Measurements from ENCODE around the gene COX6A1.
A peak's percentile ranks its signal among the peaks of the same experiment; 100 is the strongest.

Gene COX6A1

GRCh38 chr12:120437735-120438494, at the start of gene COX6A1:
Gene COX6A1 (plus strand): TSS chr12:120438113. CDS start chr12:120438127, 14 bp downstream.
- Mint-ChIP-seq H3K4me3 (peak within 1 kb of the TSS; percentile 97), H3K9me3 (no peaks in the 10 kb centered on the region), H3K36me3 (ENCODE audit: low read depth) (peaks cover 17% of the 10 kb centered on the region), H3K4me1 (ENCODE audit: low read depth) (peaks cover 16% of the 10 kb centered on the region), H3K27ac (peak within 1 kb of the TSS; percentile 93), H3K27me3 (ENCODE audit: low read depth) (no peaks in the 10 kb centered on the region)

- peaks cover 2% of the 10 kb centered on the region for H3K4me1 Mint-ChIP-seq (ENCODE audit: low read depth)
- no peaks in the 10 kb centered on the region for H3K36me3 Mint-ChIP-seq (ENCODE audit: low read depth)
- H3K4me3 Mint-ChIP-seq, result no peak overlapping the region
- H3K27ac Mint-ChIP-seq, result no peak overlapping the region
- H3K27me3 Mint-ChIP-seq (ENCODE audit: low read depth), result peaks cover 45% of the 10 kb centered on the region
- no peaks in the 10 kb centered on the region for H3K9me3 Mint-ChIP-seq
Measured at GRCh38 chr12:120388691-120389481, 49.0 kb upstream of the COX6A1 start.

GRCh38 chr12:120390540-120391120, 47.3 kb upstream of the COX6A1 start:
- H3K36me3 Mint-ChIP-seq (ENCODE audit: low read depth), result no peaks in the 10 kb centered on the region
- peaks cover 50% of the 10 kb centered on the region for H3K27me3 Mint-ChIP-seq (ENCODE audit: low read depth)
- peaks cover 2% of the 10 kb centered on the region for H3K4me1 Mint-ChIP-seq (ENCODE audit: low read depth)
- no peak overlapping the region for H3K4me3 Mint-ChIP-seq
- no peaks in the 10 kb centered on the region for H3K9me3 Mint-ChIP-seq
- no peak overlapping the region for H3K27ac Mint-ChIP-seq

- no peaks in the 10 kb centered on the region for H3K36me3 Mint-ChIP-seq (ENCODE audit: low read depth)
- H3K27me3 Mint-ChIP-seq (ENCODE audit: low read depth), result peaks cover 29% of the 10 kb centered on the region
- H3K9me3 Mint-ChIP-seq, result no peaks in the 10 kb centered on the region
- H3K4me3 Mint-ChIP-seq, result no peak overlapping the region
- no peak overlapping the region for H3K27ac Mint-ChIP-seq
- no peaks in the 10 kb centered on the region for H3K4me1 Mint-ChIP-seq (ENCODE audit: low read depth)
Measured at GRCh38 chr12:120394483-120395367, 43.2 kb upstream of the COX6A1 start.

GRCh38 chr12:120397824-120398540, 39.9 kb upstream of the COX6A1 start:
- Mint-ChIP-seq H3K9me3 (no peaks in the 10 kb centered on the region), H3K4me1 (ENCODE audit: low read depth) (no peaks in the 10 kb centered on the region), H3K36me3 (ENCODE audit: low read depth) (no peaks in the 10 kb centered on the region), H3K4me3 (no peak overlapping the region), H3K27ac (no peak overlapping the region), H3K27me3 (ENCODE audit: low read depth) (peaks cover 16% of the 10 kb centered on the region)

GRCh38 chr12:120399531-120399930, 38.4 kb upstream of the COX6A1 start:
- Mint-ChIP-seq H3K4me3 (no peak overlapping the region), H3K27me3 (ENCODE audit: low read depth) (peaks cover 19% of the 10 kb centered on the region), H3K4me1 (ENCODE audit: low read depth) (no peaks in the 10 kb centered on the region), H3K9me3 (no peaks in the 10 kb centered on the region), H3K36me3 (ENCODE audit: low read depth) (no peaks in the 10 kb centered on the region), H3K27ac (no peak overlapping the region)

GRCh38 chr12:120402217-120402616, 35.7 kb upstream of the COX6A1 start:
- no peaks in the 10 kb centered on the region for H3K4me1 Mint-ChIP-seq (ENCODE audit: low read depth)
- H3K27me3 Mint-ChIP-seq (ENCODE audit: low read depth), result peaks cover 7% of the 10 kb centered on the region
- no peaks in the 10 kb centered on the region for H3K36me3 Mint-ChIP-seq (ENCODE audit: low read depth)
- no peaks in the 10 kb centered on the region for H3K9me3 Mint-ChIP-seq
- H3K4me3 Mint-ChIP-seq, result no peak overlapping the region
- H3K27ac Mint-ChIP-seq, result no peak overlapping the region

GRCh38 chr12:120403869-120404268, 34.0 kb upstream of the COX6A1 start:
- Mint-ChIP-seq H3K36me3 (ENCODE audit: low read depth) (no peaks in the 10 kb centered on the region), H3K4me1 (ENCODE audit: low read depth) (no peaks in the 10 kb centered on the region), H3K27me3 (ENCODE audit: low read depth) (peaks cover 3% of the 10 kb centered on the region), H3K9me3 (no peaks in the 10 kb centered on the region), H3K4me3 (no peak overlapping the region), H3K27ac (no peak overlapping the region)

GRCh38 chr12:120404271-120404670, 33.6 kb upstream of the COX6A1 start:
- no peaks in the 10 kb centered on the region for H3K9me3 Mint-ChIP-seq
- H3K4me1 Mint-ChIP-seq (ENCODE audit: low read depth), result no peaks in the 10 kb centered on the region
- H3K27me3 Mint-ChIP-seq (ENCODE audit: low read depth), result peaks cover 3% of the 10 kb centered on the region
- no peak overlapping the region for H3K27ac Mint-ChIP-seq
- H3K36me3 Mint-ChIP-seq (ENCODE audit: low read depth), result no peaks in the 10 kb centered on the region
- H3K4me3 Mint-ChIP-seq, result no peak overlapping the region

GRCh38 chr12:120406069-120406468, 31.8 kb upstream of the COX6A1 start:
- H3K27ac Mint-ChIP-seq, result no peak overlapping the region
- H3K27me3 Mint-ChIP-seq (ENCODE audit: low read depth), result peaks cover 3% of the 10 kb centered on the region
- H3K9me3 Mint-ChIP-seq, result no peaks in the 10 kb centered on the region
- no peaks in the 10 kb centered on the region for H3K36me3 Mint-ChIP-seq (ENCODE audit: low read depth)
- H3K4me1 Mint-ChIP-seq (ENCODE audit: low read depth), result no peaks in the 10 kb centered on the region
- H3K4me3 Mint-ChIP-seq, result no peak overlapping the region

GRCh38 chr12:120406553-120406952, 31.4 kb upstream of the COX6A1 start:
- Mint-ChIP-seq H3K9me3 (no peaks in the 10 kb centered on the region), H3K36me3 (ENCODE audit: low read depth) (no peaks in the 10 kb centered on the region), H3K4me3 (no peak overlapping the region), H3K27ac (no peak overlapping the region), H3K27me3 (ENCODE audit: low read depth) (peaks cover 3% of the 10 kb centered on the region), H3K4me1 (ENCODE audit: low read depth) (no peaks in the 10 kb centered on the region)

GRCh38 chr12:120408771-120409170, 29.1 kb upstream of the COX6A1 start:
- no peak overlapping the region for H3K4me3 Mint-ChIP-seq
- no peaks in the 10 kb centered on the region for H3K9me3 Mint-ChIP-seq
- H3K4me1 Mint-ChIP-seq (ENCODE audit: low read depth), result no peaks in the 10 kb centered on the region
- H3K27me3 Mint-ChIP-seq (ENCODE audit: low read depth), result peaks cover 4% of the 10 kb centered on the region
- H3K27ac Mint-ChIP-seq, result no peak overlapping the region
- H3K36me3 Mint-ChIP-seq (ENCODE audit: low read depth), result no peaks in the 10 kb centered on the region

- H3K27me3 Mint-ChIP-seq (ENCODE audit: low read depth), result peaks cover 10% of the 10 kb centered on the region
- H3K36me3 Mint-ChIP-seq (ENCODE audit: low read depth), result no peaks in the 10 kb centered on the region
Measured at GRCh38 chr12:120412421-120412820, 25.5 kb upstream of the COX6A1 start.

More at GRCh38 chr12:120412421-120412820, 25.5 kb upstream of the COX6A1 start:
- Mint-ChIP-seq H3K4me1 (ENCODE audit: low read depth) (no peaks in the 10 kb centered on the region), H3K4me3 (no peak overlapping the region), H3K27ac (no peak overlapping the region), H3K9me3 (no peaks in the 10 kb centered on the region)
